Activated naive CD4-positive, alpha-beta T cell treated with anti-CD3 and anti-CD28 coated beads, Interleukin-2, amount 10 ng/mL, durations not matched to agents 5 hours and 36 hours (primary cell): ENCODE data around the gene TTC31. TPM values are rescaled to one million over a fixed set of nuclear protein-coding genes. Genes with fewer than 3 reads are reported as not detected.

Source experiments
- total RNA-seq, 2 experiments: library from RNA; stranded (reverse); gene quantifications; one replicate each; pipeline ENCODE4 v1.2.3, GENCODE V29; 2021

The TTC31 gene
- total RNA-seq, 2 experiments from 2014 or later, result 38.3 to 44.5 TPM

Other genes with a start within 250 kb of the TTC31 start
- 1 to 10 TPM; 2.8 to 4.6 TPM for gene SLC4A5, start 139.7 kb upstream of the TTC31 start, total RNA-seq
- gene DCTN1, start 102.8 kb upstream of the TTC31 start, total RNA-seq, result 100 to 1,000 TPM; 104 to 111 TPM
- 1 to 10 TPM; 3.3 to 3.8 TPM for gene C2orf81, start 61.5 kb upstream of the TTC31 start, total RNA-seq
- 10 to 100 TPM; 78.2 to 79.5 TPM for gene WDR54, start 61.4 kb upstream of the TTC31 start, total RNA-seq
- gene RTKN, start 41.1 kb upstream of the TTC31 start, total RNA-seq, result under 1 TPM; 0.81 to 0.84 TPM
- 10 to 100 TPM; 42.9 to 47.0 TPM for gene INO80B, start 28.0 kb upstream of the TTC31 start, total RNA-seq
- 10 to 100 TPM; 54.2 to 57.3 TPM for gene WBP1, start 24.6 kb upstream of the TTC31 start, total RNA-seq
- gene MOGS, start 17.7 kb upstream of the TTC31 start, total RNA-seq, result 10 to 100 TPM; 65.6 to 65.7 TPM
- gene MRPL53, start 10.4 kb upstream of the TTC31 start, total RNA-seq, result 100 to 1,000 TPM; 122 to 123 TPM
- gene CCDC142, start 83 bp upstream of the TTC31 start, total RNA-seq, result 10 to 100 TPM; 24.8 to 26.2 TPM
- under 1 TPM in 1 of 2 experiments, not detected in 1; 0.35 TPM for gene LBX2, start 16.5 kb downstream of the TTC31 start, total RNA-seq
- gene PCGF1, start 24.6 kb downstream of the TTC31 start, total RNA-seq, result 10 to 100 TPM; 26.2 to 29.8 TPM
- under 1 TPM; 0.55 to 0.63 TPM for gene TLX2, start 31.4 kb downstream of the TTC31 start, total RNA-seq
- under 1 TPM; 0.10 to 0.26 TPM for gene DQX1, start 43.1 kb downstream of the TTC31 start, total RNA-seq
- gene AUP1, start 46.6 kb downstream of the TTC31 start, total RNA-seq, result 100 to 1,000 TPM; 109 to 110 TPM
- 10 to 100 TPM; 39.7 to 44.2 TPM for gene HTRA2, start 46.9 kb downstream of the TTC31 start, total RNA-seq
- under 1 TPM; 0.07 to 0.10 TPM for gene LOXL3, start 70.9 kb downstream of the TTC31 start, total RNA-seq
- 10 to 100 TPM; 28.2 to 30.7 TPM for gene DOK1, start 71.6 kb downstream of the TTC31 start, total RNA-seq
- not detected for gene M1AP, start 165.2 kb downstream of the TTC31 start, total RNA-seq
- 1 to 10 TPM; 6.5 to 6.9 TPM for gene SEMA4F, start 171.2 kb downstream of the TTC31 start, total RNA-seq